VCaP (cell line): Measurements from ENCODE around the gene PLIN4.

Source experiments
- H3K27ac ChIP-seq: fragments of 450-650 bp; 2 replicates; pipeline ENCODE4 v1.5.1; 2017
- TF ChIP-seq, protein P1 (sequence below): fragments of 450-650 bp; conservative IDR thresholded peaks from 2 replicates; pipeline ENCODE4 v1.5.1; 2017; ENCODE audit warnings: mild to moderate bottlenecking, moderate library complexity

The PLIN4 gene

GRCh38 chr19:4495471-4495870, 22.8 kb downstream of the PLIN4 start:
- TF ChIP-seq, protein P1, sequence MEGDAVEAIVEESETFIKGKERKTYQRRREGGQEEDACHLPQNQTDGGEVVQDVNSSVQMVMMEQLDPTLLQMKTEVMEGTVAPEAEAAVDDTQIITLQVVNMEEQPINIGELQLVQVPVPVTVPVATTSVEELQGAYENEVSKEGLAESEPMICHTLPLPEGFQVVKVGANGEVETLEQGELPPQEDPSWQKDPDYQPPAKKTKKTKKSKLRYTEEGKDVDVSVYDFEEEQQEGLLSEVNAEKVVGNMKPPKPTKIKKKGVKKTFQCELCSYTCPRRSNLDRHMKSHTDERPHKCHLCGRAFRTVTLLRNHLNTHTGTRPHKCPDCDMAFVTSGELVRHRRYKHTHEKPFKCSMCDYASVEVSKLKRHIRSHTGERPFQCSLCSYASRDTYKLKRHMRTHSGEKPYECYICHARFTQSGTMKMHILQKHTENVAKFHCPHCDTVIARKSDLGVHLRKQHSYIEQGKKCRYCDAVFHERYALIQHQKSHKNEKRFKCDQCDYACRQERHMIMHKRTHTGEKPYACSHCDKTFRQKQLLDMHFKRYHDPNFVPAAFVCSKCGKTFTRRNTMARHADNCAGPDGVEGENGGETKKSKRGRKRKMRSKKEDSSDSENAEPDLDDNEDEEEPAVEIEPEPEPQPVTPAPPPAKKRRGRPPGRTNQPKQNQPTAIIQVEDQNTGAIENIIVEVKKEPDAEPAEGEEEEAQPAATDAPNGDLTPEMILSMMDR, result no peak
- H3K27ac ChIP-seq, result no peak overlapping the region

GRCh38 chr19:4494691-4495064, 23.6 kb downstream of the PLIN4 start:
- TF ChIP-seq, protein P1, result no peak
- no peak overlapping the region for H3K27ac ChIP-seq

- no peak overlapping the region for H3K27ac ChIP-seq
- TF ChIP-seq, protein P1, result no peak
These were observed 24.2 kb downstream of the PLIN4 start for GRCh38 chr19:4493929-4494690.

DNA sequence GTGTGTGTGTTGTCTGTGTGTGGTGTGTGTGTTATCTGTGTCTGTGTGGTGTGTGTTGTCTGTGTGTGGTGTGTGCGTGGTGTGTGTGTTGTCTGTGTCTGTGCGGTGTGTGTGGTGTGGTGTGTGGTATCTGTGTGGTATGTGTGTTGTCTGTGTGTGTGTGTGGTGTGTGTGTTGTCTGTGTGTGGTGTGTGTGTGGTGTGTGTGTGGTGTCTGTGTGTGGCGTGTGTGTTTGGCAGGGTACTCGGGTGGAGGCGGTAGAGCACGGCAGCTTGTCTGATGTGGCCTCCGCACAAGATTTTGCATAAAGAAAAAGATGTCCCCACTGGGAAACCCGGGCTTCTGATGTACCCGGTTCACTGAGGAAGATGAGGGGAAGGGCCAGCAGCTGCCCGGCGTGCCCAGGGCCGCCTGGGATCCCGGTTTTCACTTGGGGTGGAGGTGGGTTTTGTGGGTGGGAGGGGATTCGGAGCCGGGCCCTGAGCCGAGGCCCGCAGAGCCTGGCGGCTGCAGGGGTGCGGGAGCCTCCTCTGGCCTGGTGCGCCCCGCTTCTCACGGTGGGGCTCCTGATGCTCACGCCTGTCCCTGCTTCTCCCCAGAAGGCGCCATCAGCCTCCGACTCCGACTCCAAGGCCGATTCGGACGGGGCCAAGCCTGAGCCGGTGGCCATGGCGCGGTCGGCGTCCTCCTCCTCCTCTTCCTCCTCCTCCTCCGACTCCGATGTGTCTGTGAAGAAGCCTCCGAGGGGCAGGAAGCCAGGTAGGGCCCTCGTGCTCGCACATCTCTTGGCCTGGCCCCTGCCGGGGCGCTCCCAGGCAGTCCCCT, 25.0 kb downstream of the PLIN4 start:
- TF ChIP-seq, protein P1, result no peak
- H3K27ac ChIP-seq, result no peak overlapping the region

- TF ChIP-seq, protein P1, result no peak
- H3K27ac ChIP-seq, result no peak overlapping the region
These were observed 25.8 kb downstream of the PLIN4 start for GRCh38 chr19:4492337-4493103.

- no peak overlapping the region for H3K27ac ChIP-seq
- TF ChIP-seq, protein P1, result no peak
These were observed 26.8 kb downstream of the PLIN4 start for GRCh38 chr19:4491446-4491845.

DNA sequence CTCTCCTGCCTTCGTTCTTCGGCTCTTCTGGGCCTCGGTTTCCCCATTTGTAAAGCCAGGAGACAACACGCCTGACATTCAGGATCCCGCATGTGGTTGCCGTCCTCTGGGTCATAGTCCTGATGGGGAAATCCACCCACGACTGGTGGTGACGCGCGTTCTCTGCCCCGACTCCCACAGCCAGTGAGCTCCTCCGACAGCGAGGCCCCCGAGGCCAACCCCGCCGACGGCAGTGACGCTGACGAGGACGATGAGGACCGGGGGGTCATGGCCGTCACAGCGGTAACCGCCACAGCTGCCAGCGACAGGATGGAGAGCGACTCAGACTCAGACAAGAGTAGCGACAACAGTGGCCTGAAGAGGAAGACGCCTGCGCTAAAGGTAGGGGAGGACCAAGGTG, 29.8 kb downstream of the PLIN4 start:
- H3K27ac ChIP-seq, result no peak overlapping the region
- TF ChIP-seq, protein P1, result no peak
